ENCODE data around the gene KREMEN2.
A peak's percentile ranks its signal among the peaks of the same experiment; 100 is the strongest.
"Not testable (repeated sequence)": the region's sequence is repeated elsewhere in the genome, so short reads cannot be mapped to it uniquely, and the experiment has no call there.

Gene KREMEN2, protein sequence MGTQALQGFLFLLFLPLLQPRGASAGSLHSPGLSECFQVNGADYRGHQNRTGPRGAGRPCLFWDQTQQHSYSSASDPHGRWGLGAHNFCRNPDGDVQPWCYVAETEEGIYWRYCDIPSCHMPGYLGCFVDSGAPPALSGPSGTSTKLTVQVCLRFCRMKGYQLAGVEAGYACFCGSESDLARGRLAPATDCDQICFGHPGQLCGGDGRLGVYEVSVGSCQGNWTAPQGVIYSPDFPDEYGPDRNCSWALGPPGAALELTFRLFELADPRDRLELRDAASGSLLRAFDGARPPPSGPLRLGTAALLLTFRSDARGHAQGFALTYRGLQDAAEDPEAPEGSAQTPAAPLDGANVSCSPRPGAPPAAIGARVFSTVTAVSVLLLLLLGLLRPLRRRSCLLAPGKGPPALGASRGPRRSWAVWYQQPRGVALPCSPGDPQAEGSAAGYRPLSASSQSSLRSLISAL

DNA sequence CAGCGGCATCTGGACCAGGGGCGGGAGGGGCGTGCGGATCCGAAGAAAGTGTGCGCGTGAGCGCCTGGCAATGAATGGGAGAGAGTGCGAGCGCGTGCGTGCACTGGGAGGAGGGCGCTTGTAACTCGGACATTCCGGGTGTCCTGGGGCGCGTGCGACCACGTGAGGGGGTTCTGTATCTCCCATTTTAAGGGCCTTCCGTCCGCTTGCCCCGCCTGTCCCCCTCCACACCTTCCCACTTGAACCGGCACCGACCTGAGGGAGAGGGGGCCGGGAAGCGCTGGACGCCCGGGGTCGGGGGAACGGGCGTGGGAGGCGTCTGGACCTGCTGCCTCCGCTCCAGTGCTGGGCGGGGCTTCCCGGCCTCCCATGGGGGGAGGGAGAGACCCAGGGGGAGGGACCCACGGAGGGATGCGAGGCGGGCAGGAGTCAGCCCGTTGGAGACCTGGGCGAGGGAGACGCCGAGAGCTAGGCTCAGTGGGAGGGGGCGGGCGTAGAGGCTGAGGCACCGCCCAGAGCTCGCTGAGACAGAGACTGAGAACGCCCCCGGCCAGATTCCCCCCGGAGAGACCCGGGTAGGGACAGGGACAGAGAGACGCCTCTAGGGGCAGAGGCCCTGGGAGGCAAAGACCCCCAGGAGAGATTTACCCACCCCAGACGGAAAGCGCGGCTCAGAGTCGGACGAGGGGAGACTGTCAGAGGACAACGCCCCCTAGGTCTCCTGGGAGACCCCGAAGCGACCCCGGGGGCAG is at the start of gene KREMEN2:
KREMEN2 (plus strand) TSS at position 553 of the 752 bp plus-strand sequence. CDS start 246 bp downstream, outside the sequence.
- no peak for DNase-seq

DNA sequence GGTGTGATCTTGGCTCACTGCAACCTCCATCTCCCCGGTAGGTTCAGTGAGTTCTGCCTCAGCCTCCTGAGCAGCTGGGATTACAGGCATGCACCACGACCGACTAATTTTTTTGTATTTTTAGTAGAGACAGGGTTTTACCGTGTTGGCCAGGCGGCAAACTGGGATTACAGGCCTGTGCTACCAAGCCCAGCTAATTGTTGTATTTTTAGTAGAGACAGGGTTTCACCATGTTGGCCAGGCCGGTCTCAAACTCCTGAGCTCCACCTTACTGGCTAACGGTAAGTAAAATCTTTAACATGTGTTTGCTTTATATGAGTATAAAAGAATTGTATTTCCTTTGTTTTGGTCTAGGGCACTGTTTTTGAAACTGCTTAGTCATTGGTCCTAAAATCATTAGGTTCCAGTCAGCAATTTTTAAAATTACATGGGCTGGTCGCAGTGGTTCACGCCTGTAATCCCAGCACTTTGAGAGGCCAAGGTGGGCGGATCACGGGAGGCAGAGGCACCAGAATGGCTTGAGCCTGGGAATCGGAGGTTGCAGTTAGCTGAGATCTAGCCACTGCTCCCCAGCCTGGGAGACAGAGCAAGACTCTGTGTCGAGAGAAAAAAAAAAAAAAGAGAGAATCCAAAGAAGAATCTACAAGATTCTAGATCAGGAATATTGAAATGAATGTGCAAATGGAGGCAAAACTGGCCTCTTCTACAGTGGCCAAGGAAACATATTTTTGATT is 48.7 kb upstream of the KREMEN2 start:
- DNase-seq: no peak

DNA sequence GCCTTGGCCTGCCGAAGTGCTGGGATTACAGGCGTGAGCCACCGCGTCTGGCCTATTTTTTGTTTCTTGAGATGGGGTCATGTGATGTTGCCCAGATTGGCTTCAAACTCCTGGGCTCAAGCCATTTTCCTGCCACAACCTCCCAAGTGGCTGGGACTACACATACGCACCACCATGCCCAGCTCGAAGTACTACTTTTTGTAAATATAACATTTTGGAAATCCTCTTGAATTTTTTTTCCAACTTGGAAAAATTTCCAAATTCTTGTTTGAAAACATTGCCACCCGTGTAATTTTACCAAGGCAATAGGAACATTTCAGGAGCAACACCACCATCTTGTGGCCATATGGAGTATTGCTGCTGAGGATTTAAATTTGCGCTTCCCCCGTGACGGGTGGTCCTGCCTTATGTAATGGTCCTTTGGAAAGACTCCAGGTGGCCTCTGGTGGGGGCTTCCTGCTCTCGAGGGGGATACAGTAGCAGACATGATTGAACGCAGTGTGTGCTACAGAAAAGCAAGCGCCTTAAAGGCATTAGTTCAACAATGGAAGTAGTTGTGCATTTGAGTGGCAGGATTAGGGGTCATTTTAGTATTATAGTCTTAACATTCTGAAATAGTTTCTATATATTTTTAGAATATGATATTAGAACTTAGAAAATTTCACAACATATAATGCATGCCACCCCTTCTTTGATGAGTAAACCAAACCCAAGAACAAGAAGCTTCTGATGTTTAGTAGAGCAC is 44.4 kb upstream of the KREMEN2 start:
- peak; percentile 13 for DNase-seq

DNA sequence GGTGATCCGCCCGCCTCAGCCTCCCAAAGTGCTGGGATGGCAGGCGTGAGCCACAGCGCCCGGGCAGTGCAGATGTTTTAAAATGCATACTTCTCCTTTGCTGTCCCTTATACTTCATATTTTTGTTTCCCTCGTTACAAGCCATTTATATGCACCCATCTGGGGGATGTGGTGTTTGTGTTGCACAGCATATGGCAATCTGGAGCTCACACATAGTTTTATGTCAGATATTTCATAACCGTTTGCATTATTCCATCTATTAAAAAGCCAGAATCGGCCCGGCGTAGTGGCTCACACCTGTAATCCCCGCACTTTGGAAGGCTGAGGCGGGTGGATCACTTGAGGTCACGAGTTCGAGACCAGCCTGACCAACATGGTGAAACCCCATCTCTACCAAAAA is 40.6 kb upstream of the KREMEN2 start:
- DNase-seq: no peak

GRCh38 chr16:2924901-2925755 is 38.9 kb upstream of the KREMEN2 start:
- no peak for DNase-seq

DNA sequence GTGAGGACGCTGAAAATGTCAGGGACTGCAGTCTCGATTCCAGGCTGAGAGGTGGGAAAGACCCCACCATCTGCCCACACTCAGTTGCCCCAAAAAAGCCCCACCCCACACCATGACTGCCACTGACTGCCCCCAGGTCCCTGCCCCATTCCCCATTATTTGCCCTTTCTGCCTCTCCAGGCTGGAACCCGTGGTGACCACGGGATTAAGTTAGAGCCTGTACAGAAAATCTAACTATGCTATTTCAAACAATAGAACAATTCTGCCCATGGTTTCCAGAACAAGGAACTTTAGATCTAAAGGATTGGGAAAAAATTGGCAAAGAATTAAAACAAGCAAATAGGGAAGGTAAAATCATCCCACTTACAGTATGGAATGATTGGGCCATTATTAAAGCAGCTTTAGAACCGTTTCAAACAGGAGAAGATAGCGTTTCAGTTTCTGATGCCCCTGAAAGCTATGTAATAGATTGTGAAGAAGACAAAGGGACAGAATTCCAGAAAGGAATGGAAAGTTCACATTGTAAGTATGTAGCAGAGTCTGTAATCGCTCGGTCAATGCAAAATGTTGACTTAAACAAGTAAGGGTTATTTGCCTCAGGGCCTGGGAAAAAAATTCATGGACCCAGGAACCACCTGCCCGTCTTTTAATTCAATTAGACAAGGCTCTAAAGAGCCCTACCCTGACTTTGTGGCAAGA is 38.0 kb upstream of the KREMEN2 start:
- no peak for DNase-seq

DNA sequence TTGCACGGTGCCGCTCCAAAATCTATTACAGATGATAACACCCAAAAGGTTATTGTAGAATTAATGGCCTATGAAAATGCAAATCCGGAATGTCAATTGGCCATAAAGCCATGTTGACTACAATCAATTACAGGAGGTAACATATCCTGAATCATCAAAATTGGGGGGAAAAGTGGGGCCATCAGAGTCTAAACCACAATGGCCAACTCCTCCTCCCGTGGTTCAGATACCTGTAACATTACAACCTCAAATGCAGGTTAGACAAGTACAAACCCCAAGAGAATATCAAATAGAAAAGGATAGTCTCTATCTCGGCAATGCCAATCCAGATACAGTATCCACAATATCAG is 37.5 kb upstream of the KREMEN2 start:
- DNase-seq: no peak

DNA sequence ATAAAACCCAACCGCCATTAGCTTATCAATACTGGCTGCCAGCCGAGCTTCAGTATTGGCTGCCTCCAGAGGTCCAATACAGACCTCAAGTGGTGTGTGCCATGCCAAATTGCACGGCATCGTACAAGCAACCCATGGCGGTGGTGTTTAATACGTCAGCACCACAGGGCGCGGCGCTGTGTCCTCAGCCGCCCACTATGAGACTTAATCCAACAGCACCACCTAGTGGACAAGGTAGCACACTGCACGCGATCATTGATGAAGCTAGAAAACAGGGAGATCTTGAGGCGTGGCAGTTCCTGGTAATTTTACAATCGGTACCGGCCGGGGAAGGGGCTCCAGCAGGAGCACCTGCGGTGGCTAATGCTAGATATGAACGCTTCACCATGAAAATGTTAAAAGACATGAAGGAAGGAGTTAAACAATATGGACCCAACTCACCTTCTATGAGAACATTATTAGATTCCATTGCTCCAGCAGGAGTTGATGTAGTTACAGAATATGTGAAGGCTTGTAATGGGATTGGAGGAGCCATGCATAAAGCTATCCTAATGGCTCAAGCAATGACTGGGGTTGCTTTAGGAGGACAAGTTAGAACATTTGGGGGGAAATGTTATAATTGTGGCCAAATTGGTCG is 36.9 kb upstream of the KREMEN2 start:
- peak; percentile 74 for DNase-seq

DNA sequence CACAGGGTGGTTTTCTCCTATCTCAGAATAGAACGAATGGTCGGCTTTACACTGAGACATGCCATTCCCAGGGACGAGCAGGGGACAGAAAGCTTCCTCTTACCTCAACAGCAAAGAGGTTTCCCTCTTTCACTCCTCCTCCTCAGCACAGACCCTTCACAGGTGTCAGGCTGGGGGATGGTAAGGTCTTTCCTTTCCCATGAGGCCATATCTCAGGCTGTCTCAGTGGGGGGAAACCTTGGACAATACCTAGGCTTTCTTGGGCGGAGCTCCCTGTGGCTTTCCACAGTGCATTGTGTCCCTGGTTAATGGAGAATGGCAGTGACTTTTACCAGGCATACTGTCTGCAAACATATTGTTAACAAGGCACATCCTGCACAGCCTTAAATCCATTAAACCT is 35.9 kb upstream of the KREMEN2 start:
- not testable (repeated sequence) for DNase-seq

GRCh38 chr16:2928796-2929195 is 35.3 kb upstream of the KREMEN2 start:
- DNase-seq: no peak

DNA sequence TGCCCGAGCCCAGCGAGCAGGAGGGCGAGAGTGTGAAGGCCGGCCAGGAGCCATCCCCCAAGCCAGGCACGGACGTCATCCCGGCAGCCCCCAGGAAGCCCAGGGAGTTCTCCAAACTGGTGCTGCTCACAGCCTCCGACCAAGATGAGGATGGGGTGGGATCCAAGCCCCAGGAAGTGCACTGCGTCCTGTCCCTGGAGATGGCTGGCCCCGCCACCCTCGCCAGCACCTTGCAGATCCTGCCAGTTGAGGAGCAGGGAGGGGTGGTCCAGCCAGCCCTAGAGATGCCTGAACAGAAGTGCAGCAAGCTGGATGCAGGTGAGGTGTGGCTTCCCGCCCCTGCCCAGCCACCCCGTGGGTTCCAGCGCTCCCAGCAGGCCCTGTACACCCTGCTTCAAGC is 34.4 kb upstream of the KREMEN2 start:
- no peak for DNase-seq

DNA sequence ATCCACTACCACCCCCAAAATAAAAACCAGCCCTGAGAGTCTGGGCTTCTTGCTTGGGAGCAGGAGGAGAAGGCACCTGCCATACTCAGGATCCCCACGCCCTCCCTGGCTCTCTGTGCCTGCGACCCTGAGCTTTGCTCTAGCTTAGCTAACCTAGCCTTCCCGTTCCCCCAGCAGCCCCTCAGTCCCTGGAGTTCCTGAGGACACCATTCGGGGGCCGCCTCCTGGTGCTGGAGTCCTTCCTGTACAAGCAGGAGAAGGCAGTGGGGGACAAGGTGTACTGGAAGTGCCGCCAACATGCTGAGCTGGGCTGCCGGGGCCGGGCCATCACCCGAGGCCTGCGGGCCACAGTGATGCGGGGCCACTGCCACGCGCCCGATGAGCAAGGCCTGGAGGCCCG is 33.8 kb upstream of the KREMEN2 start:
- no peak for DNase-seq

- not testable (repeated sequence) for DNase-seq
Measured at GRCh38 chr16:2931231-2931914, 32.7 kb upstream of the KREMEN2 start.

- DNase-seq: no peak
Measured at GRCh38 chr16:2933136-2933535, 30.9 kb upstream of the KREMEN2 start.

DNA sequence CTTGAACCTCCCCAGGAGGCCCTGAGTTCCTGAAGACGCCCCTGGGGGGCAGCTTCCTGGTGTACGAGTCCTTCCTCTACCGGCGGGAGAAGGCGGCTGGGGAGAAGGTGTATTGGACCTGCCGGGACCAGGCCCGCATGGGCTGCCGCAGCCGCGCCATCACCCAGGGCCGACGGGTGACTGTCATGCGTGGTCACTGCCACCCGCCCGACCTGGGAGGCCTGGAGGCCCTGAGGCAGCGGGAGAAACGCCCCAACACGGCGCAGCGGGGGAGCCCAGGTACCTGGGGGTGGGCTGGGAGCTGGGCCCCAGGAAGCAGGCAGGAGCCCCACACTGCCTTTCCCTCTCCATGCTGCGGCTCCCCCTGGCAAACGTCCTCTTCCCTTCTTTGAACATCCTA is 30.4 kb upstream of the KREMEN2 start:
- DNase-seq: no peak

DNA sequence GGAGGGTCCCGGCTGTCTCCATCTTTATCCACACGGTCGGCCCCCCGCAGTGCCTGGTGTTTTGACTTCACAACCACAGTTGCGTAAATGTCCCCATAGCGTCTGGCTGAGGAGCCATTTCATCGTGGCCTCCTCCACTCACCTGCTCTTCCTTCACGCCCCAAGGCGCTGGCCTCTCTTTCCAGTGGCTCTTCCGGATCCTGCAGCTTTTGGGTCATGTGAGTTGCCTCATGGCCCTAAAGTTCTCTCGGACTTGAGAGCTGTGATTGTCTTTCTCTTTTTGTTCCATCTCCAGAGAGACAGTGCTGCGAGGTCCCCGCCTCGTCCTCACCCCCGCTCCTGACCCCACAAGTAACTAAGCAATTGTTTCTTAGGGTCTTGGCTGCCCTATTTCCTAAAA is 29.6 kb upstream of the KREMEN2 start:
- DNase-seq: no peak

DNA sequence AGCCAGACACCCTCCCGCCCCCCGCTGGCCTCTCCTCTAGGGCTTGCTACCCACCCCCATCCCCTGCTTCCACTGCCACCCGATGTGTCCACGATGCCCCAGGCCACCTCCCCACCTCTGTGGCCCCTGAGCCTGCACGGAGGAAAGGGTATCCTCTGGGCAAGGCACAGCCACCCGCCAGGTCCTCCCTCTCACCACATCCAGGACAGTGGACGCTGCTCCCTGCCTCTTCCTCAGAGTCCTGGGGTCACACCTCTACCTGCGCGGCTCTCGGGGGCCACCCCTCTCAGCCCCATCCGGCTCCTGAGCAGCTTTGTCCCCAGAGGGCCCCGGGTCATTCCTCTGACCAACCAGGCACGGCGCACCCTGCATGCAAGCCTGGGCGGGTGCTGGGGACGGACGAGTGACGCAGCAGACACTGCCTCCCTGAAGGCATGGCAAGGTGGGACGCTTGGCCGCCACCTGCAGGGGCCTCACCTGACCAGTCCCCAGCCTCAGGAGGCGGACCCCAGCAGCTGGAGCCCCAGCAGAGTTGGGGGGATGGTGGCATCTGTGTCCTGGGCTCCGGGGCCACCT is 27.6 kb upstream of the KREMEN2 start:
- DNase-seq: no peak

- DNase-seq: no peak
Measured at GRCh38 chr16:2937170-2937569, 26.9 kb upstream of the KREMEN2 start.

GRCh38 chr16:2938206-2938605 is 25.9 kb upstream of the KREMEN2 start:
- DNase-seq: no peak

DNA sequence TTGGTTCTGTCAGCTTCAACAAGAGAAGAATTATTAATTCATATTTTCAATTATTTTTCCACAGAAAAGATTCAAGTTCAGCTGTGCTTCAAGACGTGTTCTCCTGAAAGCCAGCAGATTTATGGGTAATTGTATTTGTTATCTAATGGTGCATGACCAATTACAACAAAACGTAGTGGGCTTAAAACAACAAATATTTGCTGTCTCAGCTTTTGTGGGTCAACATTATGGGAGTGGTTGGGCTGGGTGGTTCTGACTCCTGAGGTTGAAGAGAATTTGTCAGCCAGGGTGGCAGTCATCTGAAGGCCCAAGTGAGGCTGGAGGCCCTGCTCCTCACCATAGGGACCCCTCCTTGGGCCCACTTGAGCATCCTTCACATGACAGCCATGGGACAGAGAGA is 24.1 kb upstream of the KREMEN2 start:
- no peak for DNase-seq
